Fibroblast of the conjunctiva (primary cell): ENCODE measurements around the gene GRAMD1B.

Experiments
- DNase-seq: peaks from one replicate; pipeline ENCODE4 v3.0.0-alpha.2; 2010; ENCODE audit warnings: low read depth

The GRAMD1B gene

DNA sequence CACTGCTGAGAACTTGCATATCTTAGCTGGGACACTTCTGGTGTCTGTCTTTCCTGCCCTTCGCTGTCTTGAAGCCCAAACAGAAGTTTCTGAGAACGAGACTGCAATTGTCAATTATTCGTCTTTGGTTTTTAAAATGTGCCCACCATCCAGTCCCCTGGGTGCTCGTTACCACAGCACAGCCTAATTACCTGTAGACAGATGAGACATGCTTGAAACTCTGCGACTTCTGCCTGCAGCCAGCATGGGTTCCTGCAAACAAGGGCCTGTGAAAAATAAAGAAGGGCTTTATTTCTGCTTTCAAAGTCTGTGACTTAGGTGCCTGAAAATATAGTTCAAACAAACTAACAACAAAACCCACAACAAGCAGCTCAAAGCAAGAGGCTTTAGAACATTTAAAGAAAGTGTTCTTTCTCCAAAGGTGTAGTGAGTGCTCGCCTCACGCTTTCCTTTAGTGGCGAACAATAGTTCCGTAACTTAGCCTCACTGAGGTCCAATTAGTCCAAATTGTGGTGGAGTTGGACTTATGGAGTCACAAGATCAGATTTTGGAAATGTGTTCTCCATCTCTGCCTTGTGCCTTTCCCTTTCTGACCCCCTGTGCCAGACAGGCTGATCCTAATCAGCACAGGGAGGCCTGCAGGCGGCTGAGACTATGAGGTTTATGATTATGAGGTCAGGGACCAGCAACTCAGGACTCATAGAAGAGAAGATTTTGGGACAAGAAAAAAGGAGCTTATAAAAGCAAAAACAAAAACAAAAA, 20.4 kb upstream of the GRAMD1B start:
- no peak for DNase-seq

DNA sequence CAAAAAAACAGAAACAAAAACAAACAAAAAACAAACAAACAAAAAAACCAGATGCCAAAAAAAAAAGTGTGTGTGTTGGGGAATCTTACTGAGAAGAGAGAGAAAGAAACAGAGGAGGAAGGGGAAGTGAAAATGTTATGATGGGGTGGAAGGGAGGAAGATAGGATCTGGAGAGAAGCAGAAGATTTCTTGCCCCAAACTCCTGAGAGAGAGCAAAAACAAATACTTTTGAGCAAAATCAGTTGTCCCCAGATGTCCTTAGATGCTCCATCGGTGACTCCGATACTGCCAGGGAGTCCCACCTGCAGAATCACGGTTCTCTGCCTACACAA, 19.9 kb upstream of the GRAMD1B start:
- no peak for DNase-seq

DNA sequence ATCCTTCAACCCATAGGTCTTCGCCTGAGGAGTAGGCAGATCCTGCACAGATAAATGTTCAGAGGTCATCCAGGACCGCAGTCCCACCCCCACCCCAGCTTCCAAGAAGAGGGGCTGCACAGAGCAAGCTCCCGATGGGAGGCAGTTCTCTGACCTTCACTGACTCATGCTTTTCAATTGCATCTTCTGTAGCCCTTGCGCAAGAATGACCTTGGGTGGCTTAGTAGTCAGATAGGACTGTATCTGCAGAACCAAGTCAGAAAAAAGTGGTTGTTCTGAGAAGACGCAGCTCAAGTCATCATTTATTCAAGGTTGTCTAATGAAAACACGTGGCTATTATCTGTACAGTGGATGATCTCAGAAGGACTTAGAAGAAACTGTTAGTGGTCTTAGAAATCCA, 16.4 kb upstream of the GRAMD1B start:
- DNase-seq, result no peak

DNA sequence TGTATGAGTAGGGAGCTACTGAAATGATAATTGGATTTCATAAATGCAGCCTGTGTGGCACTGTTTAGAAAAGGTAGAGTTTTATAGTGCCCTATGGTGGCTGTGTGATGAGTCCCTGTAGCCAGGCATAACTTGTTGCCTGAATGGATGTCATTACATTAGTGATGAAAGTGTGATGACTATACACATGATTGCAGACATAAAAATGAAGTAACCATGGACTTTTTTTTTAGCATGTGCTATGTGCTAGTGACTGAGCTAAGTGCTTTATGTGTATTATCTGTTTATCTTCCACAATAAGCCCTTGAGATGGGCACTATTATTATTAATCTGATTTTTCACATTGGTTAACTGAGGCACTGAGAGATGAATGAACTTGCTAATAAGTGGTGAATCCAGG, 13.5 kb upstream of the GRAMD1B start:
- no peak for DNase-seq

DNA sequence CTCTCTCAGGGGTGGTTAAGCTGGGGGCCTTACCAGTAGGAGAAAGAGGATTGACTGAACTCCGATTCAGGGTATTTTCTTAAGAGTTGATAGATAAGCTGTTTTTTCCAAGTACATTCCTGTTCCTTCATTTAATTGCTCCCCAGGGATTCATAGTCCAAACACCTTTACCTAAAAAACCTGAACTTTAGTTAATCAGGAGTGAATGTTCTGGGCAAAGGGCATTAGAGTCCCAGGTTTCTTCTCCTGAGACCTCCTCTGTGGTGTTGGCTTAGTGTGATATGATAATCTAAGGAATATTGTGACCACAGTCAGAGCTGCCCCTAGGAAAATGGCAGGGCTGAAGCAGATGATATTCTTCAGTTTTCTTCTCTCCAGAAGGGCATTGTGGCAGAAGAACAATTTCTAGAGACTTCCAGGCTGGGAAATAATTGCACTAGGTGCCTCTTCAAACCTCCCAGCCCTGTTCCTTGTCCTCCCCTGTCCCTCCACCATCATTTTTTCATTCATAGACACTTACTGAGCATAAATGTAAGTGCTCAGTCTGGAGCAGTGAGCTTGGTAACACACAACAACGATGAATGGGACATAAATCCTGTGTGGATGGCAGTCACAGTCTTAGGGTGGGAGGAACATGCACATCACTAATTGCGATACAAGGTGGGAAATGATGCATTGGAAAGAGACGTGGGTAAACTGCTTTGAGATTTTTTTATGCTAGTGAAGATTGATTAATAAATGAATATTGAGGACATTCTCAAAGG, 11.5 kb upstream of the GRAMD1B start:
- DNase-seq, result no peak

DNA sequence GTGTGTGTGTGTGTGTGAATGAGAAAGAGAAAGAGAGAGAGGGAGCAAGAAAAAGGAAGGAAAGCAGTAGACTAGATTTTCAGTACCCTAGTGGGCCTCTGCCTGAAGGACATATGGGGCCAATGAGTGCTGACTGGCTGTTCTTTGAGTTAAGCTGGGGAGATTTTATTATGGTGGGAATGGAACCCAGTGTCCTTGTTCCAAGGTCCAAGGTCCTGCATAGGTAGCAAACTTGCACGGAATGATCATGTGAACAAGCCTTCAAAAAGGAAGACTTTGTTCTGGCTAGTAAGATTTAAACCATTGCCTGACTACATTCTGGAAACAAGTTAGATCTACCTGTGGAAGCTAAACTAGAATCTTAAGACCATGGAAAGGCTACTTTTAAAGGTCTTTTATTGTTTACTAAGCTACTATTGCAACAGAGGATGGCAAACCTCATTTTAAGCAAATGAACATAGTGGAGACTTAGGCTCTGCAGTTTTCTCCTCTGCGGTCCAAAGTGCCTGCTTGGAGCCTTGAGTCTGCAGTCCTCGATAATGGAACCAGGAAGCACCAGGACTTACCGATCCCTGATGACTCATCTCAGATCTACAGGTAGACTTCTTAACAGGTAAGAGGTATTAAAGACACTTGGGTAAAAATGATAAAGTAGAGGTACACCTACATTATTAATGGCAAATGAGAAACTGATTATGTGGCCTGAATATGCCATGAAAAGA, 10.2 kb upstream of the GRAMD1B start:
- no peak for DNase-seq

DNA sequence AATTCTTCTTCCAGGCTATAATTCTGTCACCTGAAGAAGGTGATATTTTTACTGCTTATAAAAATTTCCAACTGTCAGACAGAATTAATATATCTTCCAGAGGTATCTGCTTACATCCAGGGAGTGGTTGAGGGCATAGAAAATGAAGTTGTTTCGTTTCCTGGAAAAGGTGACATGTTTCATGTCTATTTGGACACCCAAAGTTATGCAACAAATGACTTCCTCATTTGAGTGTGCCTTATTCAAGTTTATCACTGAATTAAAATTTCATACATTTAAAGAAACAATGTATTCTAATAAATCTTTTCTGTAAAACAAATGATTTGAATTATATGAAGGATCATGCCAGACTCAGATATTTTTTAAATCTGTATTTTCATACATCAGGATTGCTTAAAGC, 8.5 kb upstream of the GRAMD1B start:
- no peak for DNase-seq

DNA sequence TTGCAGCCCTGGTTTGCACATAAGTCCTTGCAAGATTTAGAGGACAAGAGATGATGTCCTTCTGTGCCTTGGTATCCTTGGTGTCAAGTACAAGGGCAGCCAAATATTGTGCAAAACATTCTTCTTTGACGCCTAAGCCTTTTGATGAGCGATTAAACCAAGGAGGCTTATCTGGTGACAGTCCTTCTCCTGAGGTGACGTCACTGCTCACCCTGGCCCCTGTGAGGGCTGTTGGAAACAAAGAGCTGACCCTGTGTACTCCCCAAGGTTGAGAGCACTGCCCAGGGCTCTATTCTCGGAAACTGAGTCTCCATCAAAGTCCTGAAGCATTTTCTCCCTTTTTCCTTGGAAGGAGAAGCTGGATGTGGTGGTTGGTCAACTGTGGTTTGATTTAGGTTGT, 4.7 kb upstream of the GRAMD1B start:
- DNase-seq, result no peak

DNA sequence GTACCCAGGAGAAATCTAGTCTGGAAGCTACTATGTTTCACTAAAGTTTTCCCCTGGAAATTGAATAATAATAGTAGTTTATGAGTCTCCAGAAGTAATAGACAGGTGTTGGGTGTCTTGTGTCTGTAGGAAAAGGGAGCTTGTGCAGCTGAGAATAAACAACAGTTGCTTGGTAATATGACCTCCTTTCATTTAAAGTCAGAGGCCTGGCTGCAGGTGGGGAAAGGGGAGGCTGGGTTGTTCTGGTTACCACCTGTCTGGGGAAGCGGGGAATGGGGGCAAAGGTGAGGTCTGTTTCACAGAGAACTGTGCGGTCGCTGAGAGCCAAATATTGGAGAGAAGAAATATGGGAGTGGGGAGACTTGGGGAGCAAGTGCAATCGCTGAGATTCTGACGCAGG, 3.3 kb upstream of the GRAMD1B start:
- no peak for DNase-seq

DNA sequence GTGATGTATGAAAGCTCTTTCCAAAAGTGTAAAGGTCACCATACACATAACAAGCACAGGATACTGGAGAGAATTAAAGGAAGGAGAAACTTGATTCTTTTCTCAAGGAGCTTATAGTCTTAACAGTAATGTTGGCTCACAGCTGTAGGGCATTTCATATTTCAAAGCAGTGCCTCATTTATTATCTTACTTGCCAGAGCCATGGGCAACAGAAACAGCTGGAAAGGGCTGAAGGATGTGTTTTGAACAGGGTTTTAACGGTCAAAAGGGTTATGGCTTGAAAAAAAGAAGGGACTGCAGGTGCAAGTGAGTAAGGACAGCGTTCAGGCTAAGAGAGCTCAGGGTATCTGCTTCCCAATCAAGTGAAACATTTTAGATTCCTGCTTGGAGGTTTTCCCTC, 2.7 kb upstream of the GRAMD1B start:
- DNase-seq, result no peak

DNA sequence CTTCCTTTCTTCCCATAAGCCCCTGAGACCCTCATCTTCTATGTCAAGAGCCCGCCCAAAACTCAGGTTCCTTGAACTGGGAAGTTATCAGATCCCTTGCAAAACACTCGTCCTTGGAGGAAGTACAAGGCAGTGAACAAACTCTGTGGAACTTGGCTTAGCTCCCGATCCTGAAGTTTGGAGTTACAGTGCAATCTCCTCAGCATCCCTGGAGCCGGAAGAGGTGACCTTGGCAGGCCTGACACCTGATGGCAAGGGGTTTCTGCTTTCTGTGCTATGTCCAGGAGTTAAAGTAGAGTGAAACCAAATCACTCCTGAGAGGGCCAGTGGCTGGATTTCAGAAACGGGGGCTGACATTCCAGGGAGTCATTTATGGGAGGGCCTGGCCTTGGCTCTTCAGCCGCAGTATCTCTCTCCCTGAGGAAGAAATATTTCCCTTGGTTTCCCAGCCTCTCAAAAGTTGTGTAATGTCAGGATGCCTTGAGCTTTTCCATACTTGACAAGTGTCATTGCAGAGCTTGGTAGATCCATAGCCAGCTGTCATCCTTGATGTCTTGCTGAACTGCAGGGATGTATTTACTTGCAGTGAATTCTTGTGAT, 1.9 kb upstream of the GRAMD1B start:
- no peak for DNase-seq

DNA sequence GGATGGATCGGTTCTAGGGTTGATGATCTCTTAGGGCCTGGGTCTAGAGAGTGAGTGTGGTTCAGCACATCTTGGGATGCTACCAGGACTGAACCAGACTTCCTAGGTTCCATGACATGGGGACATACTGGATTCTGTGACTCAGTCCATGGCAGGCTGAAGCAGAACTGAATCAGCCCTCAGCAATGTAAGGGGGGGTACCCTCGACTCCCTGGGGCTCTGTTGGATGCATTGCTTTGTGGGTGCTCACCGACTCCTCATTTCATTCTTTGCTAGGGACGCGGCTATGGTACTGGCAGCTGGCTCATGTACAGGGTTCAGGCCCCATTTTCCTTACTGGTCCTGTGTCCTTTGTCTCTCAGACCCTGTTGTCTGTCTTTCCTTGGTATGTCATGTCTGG, 733 bp upstream of the GRAMD1B start:
- no peak for DNase-seq

DNA sequence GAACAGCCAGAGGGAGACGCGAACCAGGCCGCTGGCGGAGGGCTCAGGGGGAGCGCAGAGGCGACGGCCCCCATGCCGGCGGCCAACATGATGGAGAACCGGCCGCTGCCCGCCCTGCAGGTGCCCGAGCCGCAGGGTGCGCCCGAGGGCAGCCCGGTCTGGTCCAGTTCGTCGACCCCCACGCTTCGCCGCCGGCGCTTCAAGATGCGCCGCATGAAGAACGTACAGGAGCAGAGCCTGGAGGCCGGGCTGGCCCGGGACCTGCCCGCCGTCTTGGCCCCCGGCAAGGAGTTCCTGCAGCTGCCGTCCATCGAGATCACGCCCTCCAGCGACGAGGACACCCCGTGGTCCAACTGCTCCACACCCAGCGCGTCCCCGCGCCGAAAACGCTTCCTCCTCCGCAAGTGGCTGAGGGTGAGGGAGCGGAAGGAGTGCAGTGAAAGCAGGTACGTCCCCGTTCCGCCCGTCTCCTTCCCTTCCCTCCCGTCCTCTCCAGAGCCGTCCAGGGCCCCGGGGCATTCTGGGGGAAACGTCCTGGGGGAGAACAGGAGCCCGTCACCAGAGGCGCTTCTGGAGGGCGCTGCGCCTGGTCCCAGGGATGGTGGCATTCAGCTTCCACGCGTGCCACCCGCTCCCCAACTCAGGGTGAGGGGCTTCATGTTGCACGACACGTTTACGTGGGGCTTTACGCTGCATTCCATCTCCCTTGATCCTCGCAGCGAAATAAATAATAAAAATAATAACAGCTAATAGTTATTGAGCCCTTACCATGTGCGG, 840 bp downstream of the GRAMD1B start:
- DNase-seq, result no peak

DNA sequence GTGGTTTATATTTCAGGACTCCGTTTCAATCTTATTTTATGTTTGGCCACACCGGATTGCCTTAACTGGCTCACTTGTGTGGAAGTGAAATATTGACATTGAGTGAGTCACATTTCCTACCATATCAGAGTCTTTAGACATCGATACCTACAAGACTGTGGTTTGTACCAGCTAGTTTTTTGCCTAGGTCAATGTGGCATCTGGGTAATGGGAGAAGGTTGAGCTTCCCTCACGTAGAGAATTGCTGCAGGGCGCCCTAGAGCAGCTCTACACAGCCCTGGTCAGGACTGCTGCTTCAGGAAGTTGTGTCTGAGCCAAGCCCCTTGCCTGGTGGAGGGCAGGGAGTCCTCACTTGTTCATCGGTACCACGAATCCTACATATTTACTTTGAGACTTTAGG, 1.6 kb downstream of the GRAMD1B start:
- DNase-seq, result no peak

DNA sequence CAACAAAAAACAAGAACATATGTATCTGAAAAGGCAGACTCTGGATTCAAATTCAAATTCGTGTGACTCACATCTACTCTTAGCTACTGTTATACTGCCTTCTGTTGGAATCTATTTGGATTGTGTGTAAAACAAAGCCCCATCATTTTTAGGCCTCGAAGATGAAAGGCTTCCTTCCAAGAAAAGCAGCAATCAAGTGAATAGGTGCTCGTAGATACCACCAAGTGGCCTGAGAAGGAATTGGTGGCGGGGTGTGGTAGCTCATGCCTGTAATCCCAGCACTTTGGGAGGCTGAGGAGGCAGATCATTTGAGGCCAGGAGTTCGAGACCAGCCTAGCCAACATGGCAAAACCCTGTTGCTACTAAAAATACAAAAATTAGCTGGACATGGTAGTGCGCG, 4.2 kb downstream of the GRAMD1B start:
- DNase-seq, result no peak

DNA sequence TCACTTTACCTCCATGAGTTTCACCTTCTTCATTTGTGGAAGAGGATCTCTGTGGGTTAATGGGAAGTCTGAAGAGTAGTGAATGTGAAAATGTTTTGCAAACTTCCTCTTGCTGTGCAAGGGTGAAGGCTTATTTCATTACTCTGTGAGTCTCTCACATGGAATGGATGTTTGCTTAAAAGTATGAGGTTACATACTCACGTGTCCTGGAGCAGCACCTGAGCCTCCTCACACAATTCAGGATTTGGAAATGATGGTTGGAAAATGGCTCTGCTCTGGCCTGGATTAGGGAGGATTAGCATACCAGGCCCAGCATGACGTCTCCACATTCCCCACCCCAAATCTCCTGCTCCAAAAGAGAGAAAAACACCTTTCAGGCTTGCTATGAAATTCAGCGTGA, 4.8 kb downstream of the GRAMD1B start:
- DNase-seq, result no peak

DNA sequence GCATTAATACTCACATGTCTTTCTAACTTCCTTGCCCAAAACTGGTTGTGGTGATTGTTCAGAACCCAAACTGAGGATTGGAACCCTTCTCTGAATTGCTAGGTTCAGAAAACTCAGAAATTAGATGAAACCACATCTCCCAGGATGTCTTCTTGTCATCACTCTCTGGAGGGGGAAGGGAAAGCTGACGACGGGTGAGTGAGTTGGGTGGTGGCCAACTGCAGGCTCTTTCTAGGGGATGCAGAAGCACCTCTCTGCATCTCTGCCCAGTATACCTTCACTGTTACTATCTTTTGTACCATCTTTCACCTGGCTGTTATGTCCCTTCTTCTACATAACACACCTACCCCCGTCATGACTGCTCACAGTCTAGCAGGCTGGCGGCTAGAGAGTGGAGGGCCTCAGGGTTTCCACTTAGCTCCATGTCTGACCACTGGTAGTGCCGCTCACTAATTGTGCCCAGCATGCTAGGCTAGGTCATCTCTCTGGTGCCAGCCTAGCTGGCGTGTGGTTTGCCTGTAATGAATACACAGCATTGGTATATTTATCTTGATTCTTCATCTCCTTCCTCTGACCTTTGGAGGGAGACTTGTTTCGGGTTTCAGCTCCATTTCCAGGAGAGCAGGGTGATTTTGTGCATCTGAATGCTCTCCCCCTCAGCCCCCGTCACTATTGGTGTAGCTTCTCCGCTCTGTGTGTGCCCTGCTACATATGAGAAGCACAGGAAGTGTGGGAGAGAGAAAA, 7.3 kb downstream of the GRAMD1B start:
- no peak for DNase-seq

DNA sequence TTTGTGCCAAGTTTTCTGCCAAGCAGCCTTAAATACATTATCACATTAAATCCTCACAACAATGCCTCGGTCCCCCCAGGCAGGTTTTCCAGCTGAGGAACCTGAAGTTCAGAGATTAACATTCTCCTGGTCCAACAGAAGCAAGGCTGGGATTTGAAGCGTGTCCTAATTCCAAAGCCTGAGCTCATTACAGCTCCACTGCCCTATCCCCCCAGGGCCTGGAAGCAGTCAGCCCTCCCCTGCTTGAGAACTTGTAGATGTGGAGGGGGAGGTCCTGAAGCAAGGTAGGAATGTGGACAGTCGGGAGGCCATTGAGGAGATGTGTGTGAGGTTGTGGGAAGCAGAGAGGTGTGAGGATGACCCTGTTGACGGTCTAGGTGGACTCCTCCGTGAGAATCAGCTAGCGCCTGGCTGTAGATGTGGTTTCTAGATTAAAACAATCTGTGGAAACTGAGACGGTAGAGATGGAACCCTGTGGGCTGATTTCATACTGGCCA, 8.1 kb downstream of the GRAMD1B start:
- DNase-seq, result no peak

DNA sequence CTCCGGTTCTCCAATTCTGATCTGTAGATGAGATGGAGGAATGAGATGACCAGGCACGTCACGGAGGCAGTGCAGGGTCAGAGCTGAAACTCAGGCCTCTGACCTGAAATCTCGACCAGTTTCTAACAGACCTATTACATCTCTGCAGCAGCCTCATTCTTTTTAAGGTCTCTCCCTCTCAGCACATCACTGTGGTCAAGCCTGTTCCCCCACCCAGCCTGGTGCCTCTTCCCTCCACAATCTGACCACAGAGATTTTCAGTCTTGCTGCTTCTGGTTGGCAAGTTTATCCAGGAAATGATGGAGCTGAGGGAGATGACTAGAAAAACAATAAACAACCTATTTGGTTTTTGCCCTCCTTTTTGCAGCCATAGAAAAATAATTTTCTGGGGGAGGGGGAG, 9.5 kb downstream of the GRAMD1B start:
- DNase-seq, result no peak

DNA sequence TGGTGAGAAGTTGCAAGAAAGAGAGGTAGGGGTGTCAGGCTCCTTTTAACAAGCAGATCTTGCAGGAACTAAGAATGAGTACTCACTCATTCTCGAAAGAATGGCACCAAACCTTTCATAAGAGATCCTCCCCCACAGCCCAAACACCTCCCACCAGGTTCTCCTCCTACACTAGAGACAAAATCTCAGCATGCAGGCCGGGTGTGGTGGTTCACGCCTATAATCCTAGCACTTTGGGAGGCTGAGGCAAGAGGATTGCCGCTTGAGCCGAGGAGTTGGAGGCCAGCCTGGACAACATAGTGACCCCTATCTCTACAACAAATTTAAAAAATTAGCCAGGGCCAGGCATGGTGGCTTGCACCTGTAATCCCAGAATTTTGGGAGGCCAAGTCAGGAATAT, 11.1 kb downstream of the GRAMD1B start:
- no peak for DNase-seq
